HG03354 (cell line): ENCODE measurements around the gene ANTXR1.

ENCODE experiments used
- ATAC-seq: cut with Tn5 transposase; IDR thresholded peaks from one replicate; pipeline ENCODE4 v1.9.1; 2021; ENCODE audit warnings: mild to moderate bottlenecking; ENCODE audit not compliant: unreplicated experiment, poor library complexity, severe bottlenecking

The ANTXR1 gene

GRCh38 chr2:69123182-69123581 is 110.2 kb downstream of the ANTXR1 start:
- ATAC-seq = no peak

DNA sequence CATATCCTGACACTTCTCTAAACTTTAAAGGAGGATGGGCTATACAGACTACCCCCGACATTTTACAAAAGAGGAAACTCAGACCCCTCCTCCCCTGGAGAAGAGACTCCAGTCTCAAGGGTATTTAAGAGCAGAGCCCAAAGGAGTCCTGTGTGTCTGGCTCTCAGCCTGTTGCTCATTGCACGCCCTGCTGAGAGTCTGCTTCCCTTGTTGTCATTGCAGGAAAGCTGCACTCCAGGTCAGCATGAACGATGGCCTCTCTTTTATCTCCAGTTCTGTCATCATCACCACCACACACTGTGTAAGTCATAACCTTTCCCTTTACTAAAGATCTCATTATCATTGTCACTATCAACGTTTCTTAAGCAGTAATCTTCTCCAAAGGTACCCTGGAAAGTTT is 111.4 kb downstream of the ANTXR1 start:
- no peak for ATAC-seq

GRCh38 chr2:69125816-69126215 is 112.8 kb downstream of the ANTXR1 start:
- ATAC-seq = no peak

DNA sequence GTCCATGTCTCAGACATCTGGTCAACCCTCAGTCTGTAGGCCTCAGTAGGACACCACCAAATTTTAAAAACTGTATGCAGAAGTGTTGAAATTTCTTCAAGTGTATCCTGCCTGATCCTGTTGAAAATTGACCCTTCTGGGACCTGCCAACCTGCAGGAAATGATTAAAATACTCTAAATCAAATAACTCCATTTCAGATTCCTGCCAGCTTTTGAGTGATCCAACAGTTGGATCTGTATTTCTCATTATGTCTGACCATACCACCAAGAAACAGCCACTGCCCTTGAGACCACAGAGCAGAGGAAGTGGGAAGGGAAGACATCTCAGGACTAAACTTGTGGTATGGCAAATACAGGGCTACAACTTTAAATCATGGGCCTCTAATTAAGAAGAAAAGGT is 113.4 kb downstream of the ANTXR1 start:
- no peak for ATAC-seq

- ATAC-seq = no peak
These were observed 118.5 kb downstream of the ANTXR1 start for GRCh38 chr2:69131452-69131851.

DNA sequence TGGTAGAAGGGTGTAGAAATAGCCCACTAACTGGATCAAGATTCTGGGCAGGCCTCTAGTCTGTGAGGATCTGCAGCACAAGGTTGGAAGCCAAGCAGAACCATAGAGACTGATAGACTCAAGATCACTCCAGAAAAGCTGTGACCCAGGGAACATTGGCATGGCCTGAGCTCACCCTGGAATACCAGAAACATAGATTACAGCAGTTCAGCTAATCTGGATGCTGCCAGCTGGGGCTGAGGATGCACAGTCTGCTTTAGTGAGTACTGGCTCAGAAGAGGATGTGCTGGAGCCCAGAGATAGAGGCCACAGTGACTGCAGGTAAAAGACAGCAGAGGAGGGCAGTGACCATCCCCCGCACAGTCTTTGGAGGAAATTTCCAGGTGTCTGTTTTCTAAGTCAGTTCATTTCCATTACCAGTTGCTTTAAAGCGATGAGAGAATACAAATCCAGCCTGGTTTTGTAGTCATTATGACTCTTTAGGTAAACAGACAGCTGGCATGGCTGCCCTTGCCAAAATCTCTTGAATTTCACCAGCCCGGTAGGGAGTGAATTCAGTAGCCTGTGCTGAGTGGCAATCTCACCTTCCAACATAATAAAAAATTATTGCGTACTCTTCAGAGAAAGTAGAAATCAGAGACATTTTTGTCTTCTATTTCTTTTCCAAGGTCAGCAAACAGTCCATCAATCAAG is 119.2 kb downstream of the ANTXR1 start:
- ATAC-seq = no peak

DNA sequence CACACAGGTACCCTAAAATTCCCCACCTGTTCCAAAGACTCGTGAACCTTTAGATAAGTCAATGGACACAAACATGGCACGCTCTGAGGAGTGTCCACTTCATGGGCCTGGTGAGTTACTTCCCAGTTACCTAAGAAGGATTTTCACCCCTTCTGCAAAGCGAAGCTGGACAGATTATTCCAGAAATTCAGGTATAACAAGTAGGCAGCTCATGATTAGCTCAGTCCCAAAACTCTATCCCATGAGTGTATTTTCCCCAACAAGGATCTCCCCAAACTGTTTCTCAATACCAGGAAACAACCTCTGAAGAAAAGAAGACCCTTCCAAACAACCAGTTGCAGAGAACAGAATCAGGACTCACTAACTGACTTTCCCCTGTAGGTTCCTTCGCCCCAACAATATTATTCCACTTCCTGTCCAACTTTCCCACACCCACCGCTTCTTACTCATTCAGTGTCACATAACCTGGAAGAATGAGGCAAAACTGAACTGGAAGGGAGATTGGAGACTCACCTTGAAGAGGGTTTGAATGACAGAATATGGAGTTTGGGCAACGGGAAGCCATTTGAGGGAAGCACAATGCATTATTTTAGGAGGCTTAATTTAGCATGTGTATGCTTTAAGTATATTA is 120.1 kb downstream of the ANTXR1 start:
- ATAC-seq = no peak

DNA sequence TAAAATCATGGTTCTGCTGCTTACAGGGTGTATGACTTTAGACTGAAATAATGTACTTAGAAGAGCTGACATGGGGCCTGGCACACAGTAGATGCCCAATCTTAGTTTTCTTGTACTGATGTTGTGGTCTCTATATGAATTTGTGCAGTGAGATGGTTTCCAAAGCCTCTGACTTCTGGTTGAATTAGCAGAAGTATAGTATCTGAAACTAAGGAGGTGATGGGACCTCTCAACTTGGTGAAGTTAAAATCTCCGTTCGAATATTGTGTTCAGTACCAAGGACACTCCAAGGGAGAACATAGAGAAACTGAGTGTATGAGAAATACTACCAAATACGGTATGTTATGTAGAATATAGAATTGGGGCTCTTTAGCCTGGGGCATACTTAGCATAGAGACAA is 120.9 kb downstream of the ANTXR1 start:
- ATAC-seq = no peak

DNA sequence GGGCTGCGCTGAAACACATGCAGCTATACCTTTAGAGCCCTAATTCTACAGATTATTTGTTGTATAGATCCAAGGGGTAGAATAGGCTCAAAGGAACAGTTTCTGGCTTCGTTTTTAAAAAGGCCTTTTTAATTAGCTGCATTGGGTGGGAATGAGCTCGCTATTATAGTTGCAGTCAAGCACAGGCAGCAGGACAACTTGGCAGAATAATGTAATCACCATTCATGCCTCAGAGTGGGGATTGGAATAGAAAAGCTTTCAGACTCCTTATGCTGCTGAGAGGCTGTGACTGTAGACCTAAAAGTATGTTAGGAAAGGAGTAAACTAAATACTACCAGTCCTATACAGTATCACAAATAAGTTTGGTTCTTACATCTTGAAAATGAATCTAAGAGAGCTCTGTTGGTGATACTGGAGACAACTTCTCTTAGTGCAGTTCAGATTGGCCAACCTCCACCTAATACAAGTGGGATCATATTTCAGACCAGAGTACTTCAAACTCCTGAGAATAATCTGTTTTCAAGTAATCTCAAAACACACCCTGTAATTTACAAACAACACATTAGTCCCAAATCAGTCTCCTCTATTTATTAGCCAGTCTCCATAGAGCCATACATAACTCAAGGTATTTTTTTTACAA is 121.4 kb downstream of the ANTXR1 start:
- ATAC-seq = no peak

DNA sequence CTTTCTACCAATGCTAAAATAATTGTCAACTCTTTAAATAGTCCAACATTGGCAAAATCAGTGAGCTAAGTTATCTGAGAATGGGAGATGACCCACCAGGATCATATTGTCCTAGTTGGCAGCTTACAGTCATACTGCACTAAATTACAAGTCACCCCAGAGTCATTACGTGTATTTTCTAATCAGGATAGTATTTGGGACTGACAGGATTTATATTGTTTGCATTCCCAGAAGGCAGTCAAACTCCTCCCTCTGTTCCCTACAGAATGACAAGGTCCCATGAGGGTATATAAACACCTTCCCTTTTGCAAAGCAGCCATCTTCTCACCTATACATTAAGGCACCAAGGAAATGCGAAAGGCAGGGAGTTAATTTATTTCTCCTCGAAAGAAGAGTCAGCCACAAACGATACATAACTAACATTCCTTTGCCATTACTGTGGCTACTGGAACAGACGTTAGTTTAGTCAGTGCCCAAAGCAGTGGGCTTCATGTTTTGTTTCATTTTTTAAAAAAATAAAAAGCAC is 125.3 kb downstream of the ANTXR1 start:
- ATAC-seq = no peak

DNA sequence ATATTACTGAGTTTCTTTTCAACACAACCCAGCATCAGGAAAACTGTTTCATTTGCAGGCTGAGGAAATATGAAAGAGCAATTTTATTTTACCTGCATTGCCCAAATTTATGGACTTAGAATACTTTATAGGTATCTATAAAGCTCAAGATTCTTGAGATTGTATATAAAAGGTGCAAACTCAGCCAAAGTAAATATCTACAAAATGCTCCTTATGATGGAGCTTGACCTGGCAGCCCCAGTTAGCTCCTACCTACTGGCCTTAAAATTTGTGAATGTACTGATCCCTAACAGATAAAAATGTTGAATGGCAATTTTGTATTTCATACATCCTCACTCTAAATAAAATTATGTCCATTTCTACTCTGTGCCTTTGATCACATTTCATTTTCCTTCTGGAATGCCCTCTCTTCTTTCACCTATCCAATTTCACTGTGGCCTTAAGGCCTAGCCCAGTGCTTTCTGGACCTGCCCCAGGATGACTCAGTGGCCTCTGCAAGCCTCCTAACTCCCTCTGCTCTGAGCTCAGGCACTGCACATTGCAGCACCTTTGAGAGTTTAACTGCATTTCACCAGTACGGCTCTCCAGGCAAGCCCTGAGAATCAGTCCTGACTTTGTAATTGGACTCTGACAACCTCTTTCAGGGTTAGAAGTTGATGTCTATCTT is 125.9 kb downstream of the ANTXR1 start:
- no peak for ATAC-seq

GRCh38 chr2:69139778-69140670 is 127.0 kb downstream of the ANTXR1 start:
- ATAC-seq = no peak

GRCh38 chr2:69141061-69141460 is 128.1 kb downstream of the ANTXR1 start:
- no peak for ATAC-seq

GRCh38 chr2:69143748-69144360 is 130.9 kb downstream of the ANTXR1 start:
- ATAC-seq = no peak

- ATAC-seq = no peak
These were observed 132.2 kb downstream of the ANTXR1 start for GRCh38 chr2:69145204-69145603.

GRCh38 chr2:69147841-69148533 is 135.0 kb downstream of the ANTXR1 start:
- no peak for ATAC-seq

- no peak for ATAC-seq
These were observed 136.7 kb downstream of the ANTXR1 start for GRCh38 chr2:69149631-69150215.

- no peak for ATAC-seq
These were observed 139.0 kb downstream of the ANTXR1 start for GRCh38 chr2:69151931-69152330.
